ENCODE results near the gene SH2D1B.
"Not testable (repeated sequence)": the region's sequence is repeated elsewhere in the genome, so short reads cannot be mapped to it uniquely, and the experiment has no call there.

SH2D1B gene

GRCh38 chr1:162412002-162412401 lies at the start of gene SH2D1B:
SH2D1B (minus strand) TSS chr1:162412136; CDS start chr1:162412016, 120 bp downstream.
- DNase-seq (ENCODE audit: low spot score): no peak

GRCh38 chr1:162458236-162458635 lies 46.3 kb upstream of the SH2D1B start:
- DNase-seq (ENCODE audit: low spot score): no peak

GRCh38 chr1:162456323-162456722 lies 44.4 kb upstream of the SH2D1B start:
- no peak for DNase-seq (ENCODE audit: low spot score)

GRCh38 chr1:162454361-162454760 lies 42.4 kb upstream of the SH2D1B start:
- not testable (repeated sequence) for DNase-seq (ENCODE audit: low spot score)

- DNase-seq (ENCODE audit: low spot score): no peak
Measured at GRCh38 chr1:162446946-162447345, 35.0 kb upstream of the SH2D1B start.

- no peak for DNase-seq (ENCODE audit: low spot score)
Measured at GRCh38 chr1:162444903-162445302, 33.0 kb upstream of the SH2D1B start.

- not testable (repeated sequence) for DNase-seq (ENCODE audit: low spot score)
Measured at GRCh38 chr1:162432977-162433713, 21.2 kb upstream of the SH2D1B start.

- no peak for DNase-seq (ENCODE audit: low spot score)
Measured at GRCh38 chr1:162430583-162430982, 18.6 kb upstream of the SH2D1B start.

GRCh38 chr1:162422662-162423375 lies 10.9 kb upstream of the SH2D1B start:
- DNase-seq (ENCODE audit: low spot score): no peak

GRCh38 chr1:162421258-162422164 lies 9.6 kb upstream of the SH2D1B start:
- no peak for DNase-seq (ENCODE audit: low spot score)

GRCh38 chr1:162420120-162420519 lies 8.2 kb upstream of the SH2D1B start:
- no peak for DNase-seq (ENCODE audit: low spot score)

- DNase-seq (ENCODE audit: low spot score): not testable (repeated sequence)
Measured at GRCh38 chr1:162419450-162419931, 7.6 kb upstream of the SH2D1B start.

- DNase-seq (ENCODE audit: low spot score): not testable (repeated sequence)
Measured at GRCh38 chr1:162418584-162418983, 6.6 kb upstream of the SH2D1B start.

- DNase-seq (ENCODE audit: low spot score): no peak
Measured at GRCh38 chr1:162417650-162418049, 5.7 kb upstream of the SH2D1B start.

GRCh38 chr1:162416909-162417308 lies 5.0 kb upstream of the SH2D1B start:
- DNase-seq (ENCODE audit: low spot score): no peak

- no peak for DNase-seq (ENCODE audit: low spot score)
Measured at GRCh38 chr1:162416215-162416614, 4.3 kb upstream of the SH2D1B start.

- DNase-seq (ENCODE audit: low spot score): no peak
Measured at GRCh38 chr1:162407539-162407938, 4.4 kb downstream of the SH2D1B start.

GRCh38 chr1:162406811-162407210 lies 5.1 kb downstream of the SH2D1B start:
- no peak for DNase-seq (ENCODE audit: low spot score)

- DNase-seq (ENCODE audit: low spot score): no peak
Measured at GRCh38 chr1:162405800-162406199, 6.1 kb downstream of the SH2D1B start.

- no peak for DNase-seq (ENCODE audit: low spot score)
Measured at GRCh38 chr1:162404550-162405160, 7.3 kb downstream of the SH2D1B start.

GRCh38 chr1:162400790-162401355 lies 11.1 kb downstream of the SH2D1B start:
- no peak for DNase-seq (ENCODE audit: low spot score)

All from HuH-7.5 (cell line).